ENCODE data around the gene TST.

Gene TST

DNA sequence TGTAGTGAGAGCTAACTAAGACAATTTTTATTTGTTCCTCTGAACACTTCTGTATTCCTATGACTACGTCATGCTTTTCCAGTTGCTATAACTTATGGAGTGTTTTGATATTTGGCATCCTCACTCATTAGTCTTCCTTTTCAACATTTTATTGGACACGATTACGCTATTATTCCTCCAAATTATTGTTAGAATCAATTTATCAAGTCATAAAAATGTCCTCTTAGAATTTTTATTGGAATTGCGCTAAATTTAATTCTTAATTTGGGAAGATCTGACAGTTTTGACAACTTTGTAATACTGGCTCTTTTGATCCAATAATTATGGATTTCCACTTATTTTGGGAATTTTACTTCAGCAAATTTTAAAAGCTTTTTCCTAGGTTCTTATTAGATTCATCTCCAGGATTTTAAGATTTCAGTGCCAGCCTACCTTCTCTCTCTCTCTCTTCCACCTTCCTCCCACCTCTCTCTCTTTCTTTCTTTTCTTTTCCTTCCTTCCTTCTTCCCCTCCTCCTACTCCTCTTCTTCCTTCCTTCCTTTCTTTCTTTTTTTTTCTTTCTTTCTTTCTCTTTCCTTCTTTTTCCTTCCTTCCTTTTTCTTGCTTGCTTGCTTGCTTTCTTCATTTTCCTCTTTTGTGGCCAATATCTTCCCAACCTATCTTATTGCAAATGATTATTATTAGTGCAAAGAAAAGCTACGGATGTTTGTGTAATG, 50.8 kb downstream of the TST start:
- DNase-seq: no peak
- in situ Hi-C loops (cut with MboI; ENCODE audit: low pct_unique_long_range_greater_than_20kb, low sequenced_read_pairs): no loop called here

DNA sequence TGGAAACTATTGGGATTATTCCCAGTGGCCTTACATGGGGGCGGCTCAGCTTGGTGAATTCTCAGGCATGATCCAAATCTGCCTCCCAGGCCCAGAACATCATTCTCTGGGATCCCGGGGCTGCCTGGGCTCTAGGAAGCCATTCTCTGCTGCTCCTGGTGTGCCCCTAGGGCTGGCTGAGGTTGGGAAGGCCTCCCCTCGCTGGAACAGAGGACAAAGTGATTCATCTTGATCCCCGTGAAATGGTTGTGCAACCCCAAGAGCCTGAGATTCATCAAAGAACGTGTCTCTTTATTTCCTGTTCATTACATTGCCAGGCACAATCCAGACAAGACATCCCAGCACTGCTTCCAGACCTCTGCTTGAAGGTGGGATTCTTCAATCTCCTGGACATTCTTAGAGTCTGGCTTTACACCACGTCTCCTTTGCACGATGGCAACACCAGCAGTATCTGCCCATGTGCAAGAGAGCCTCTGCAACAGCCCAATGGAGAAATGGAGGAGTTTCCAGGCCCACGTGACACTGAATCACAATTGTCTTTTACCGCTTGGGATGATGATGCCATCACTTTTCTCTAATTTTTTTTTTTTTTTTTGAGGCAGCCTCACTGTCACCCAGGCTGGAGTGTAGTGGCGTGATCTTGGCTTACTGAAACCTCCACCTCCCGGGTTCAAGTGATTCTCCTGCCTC, 52.3 kb downstream of the TST start:
- DNase-seq: no peak
- in situ Hi-C loops (cut with MboI; ENCODE audit: low pct_unique_long_range_greater_than_20kb, low sequenced_read_pairs): no loop called here

DNA sequence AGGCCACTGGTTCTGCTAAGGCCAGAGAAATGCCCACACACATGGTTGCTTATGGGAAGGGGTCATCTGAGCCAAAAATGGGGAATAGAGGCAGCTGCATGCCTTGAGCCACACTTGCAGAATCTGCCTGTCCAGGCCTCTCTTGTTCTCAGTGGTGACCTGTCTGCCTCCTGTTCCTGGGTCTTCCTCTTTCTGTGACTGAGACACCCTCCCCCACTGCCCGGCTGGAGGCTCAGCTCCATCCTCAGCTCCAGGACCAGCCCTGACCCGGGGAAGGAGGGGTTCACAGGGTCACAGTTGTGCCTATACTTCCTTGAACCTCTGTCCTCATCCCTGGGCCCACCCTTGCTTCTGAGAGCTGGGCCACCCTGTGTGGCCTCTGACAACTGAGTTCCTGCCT, 53.6 kb downstream of the TST start:
- in situ Hi-C loops (cut with MboI; ENCODE audit: low pct_unique_long_range_greater_than_20kb, low sequenced_read_pairs): no loop called here
- DNase-seq: peak; percentile 29

DNA sequence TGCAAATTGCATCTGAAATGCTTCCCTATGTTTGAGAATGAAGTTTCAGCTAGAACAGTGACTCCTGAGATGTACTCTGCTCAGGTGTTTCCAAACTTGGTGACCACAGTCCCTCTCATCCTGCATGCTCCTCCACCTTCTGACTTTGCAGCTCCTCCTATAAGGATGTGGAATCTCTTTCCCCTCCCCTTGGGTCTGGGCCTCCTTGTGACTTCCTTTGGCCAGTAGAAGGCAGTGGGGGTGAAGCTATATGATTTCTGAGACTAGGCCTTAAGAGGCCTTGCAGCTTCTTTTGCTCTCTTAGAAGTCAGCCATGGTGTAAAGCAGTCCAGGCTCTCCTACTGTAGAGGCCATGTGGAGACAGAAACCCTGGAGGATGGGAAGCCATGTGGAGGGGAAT, 55.1 kb downstream of the TST start:
- in situ Hi-C loops (cut with MboI; ENCODE audit: low pct_unique_long_range_greater_than_20kb, low sequenced_read_pairs): no loop called here
- DNase-seq: no peak

DNA sequence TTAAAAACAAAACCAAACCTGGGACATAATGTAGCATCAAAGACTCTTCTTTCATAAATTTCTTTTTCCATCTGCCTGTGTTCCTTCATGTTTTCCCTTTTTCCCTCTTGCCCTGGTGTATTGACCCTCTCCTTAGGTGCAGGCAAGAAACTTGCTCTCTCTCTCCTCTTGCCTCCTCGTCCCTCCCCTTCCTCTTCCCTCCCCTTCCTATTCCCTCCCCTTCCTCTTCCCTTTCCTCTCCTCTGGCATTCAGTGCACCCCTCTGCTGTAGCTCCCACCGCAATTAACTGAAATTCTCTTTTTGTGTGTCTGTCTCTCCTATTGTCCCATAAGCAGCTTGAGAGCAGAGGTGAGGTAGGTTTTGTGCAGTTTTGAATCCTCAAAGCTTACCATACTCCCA, 55.9 kb downstream of the TST start:
- DNase-seq: no peak
- in situ Hi-C loops (cut with MboI; ENCODE audit: low pct_unique_long_range_greater_than_20kb, low sequenced_read_pairs): no loop called here

DNA sequence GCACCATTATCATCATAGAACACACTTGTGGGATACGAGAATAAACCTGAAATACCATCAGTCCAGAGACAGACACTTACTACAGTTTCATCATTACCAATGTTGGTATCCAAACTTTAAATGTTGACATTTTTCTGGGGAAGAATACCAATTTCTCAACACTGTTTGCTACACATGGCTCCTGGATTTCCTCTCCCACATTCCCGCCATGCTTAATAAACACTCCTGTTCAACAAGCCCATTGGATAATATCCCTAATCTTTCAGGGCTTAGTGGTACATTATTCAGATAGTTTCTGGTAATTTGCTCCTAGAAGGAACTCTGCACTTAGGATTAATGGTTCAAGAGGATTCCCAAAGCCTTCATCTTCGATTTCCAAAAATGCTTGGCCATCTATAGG, 57.6 kb downstream of the TST start:
- no peak for DNase-seq
- in situ Hi-C loops (cut with MboI; ENCODE audit: low pct_unique_long_range_greater_than_20kb, low sequenced_read_pairs): no loop called here
